ENCODE results near the gene ZNF160. TPM values are rescaled to one million over a fixed set of nuclear protein-coding genes. Genes with fewer than 3 reads are reported as not detected.
"Not testable (repeated sequence)": the region's sequence is repeated elsewhere in the genome, so short reads cannot be mapped to it uniquely, and the experiment has no call there.

The ZNF160 gene
- total and polyA plus RNA-seq, 2 of the 4 experiments (the other 2 are of a cell fraction): 22.6 to 26.9 TPM

DNA sequence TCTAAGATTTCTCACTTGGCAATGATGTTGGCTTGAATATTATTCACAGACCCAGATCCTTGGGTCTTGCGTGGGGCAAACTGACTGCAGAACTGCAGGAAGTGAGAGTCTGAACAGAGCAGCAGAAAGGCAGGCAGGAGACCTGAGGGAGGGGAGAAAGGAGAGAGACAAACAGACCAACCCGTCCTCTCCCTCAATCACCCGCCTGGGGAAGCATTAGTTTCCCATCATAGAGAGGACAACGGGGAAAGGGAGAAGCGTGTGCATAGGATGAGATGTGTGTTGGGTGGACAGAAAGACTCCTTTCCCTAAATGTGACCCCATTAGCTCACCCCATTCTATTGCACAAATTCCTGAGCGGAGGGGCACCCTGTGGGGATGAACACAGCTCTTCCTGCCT is 6.6 kb downstream of the ZNF160 start:
- H2AK5ac ChIP-seq (ENCODE audit: low read depth, low read length); H3K27ac ChIP-seq (ENCODE audit: insufficient read depth, low read length); H2BK20ac ChIP-seq (ENCODE audit: low read depth, low read length); ATAC-seq (ENCODE audit: low read depth); H3K9me1 ChIP-seq (ENCODE audit: insufficient read depth, low read length); H2AK9ac ChIP-seq (replicated peaks; ENCODE audit: low read depth, low read length, poor library complexity); H3K14ac ChIP-seq (replicated peaks; ENCODE audit: low read depth, low read length); H2BK15ac ChIP-seq (ENCODE audit: low read depth, low read length); H3K9ac ChIP-seq (ENCODE audit: low read depth, low read length); intact Hi-C loops (cut with micrococcal nuclease); CTCF ChIA-PET; H2AFZ ChIP-seq (replicated peaks; ENCODE audit: low read length, poor library complexity); H3K18ac ChIP-seq (ENCODE audit: low read depth, low read length); dilution Hi-C loops (cut with HindIII; ENCODE audit: low sequenced_read_pairs, unreplicated experiment); H2BK120ac ChIP-seq (ENCODE audit: low read depth, low read length); H3K27me3 ChIP-seq (ENCODE audit: control insufficient read depth, insufficient read depth, low read length); POLR2A ChIA-PET (ENCODE audit: unreplicated experiment); H2BK5ac ChIP-seq (ENCODE audit: low read depth, low read length, poor library complexity, severe bottlenecking); H3K23ac ChIP-seq (ENCODE audit: low read depth, low read length); DNase-seq; H4K8ac ChIP-seq (ENCODE audit: low read depth in 2 of 2, low read length in 2 of 2); H3K4me3 ChIP-seq (ENCODE audit: insufficient read depth, low read depth, low read length); H3K9me3 ChIP-seq (ENCODE audit: control insufficient read depth, insufficient read depth, low read length); H3K4ac ChIP-seq (ENCODE audit: low read depth, low read length); H3K4me2 ChIP-seq (ENCODE audit: low read depth, low read length); H4K91ac ChIP-seq (ENCODE audit: insufficient read depth, low read depth, low read length); H3K4me1 ChIP-seq (ENCODE audit: control insufficient read depth, insufficient read depth, low read length); H4K5ac ChIP-seq (ENCODE audit: low read depth, low read length); H3K56ac ChIP-seq (ENCODE audit: extremely low read depth, insufficient read depth, low read length); in situ Hi-C loops (cut with MboI; ENCODE audit: low sequenced_read_pairs); BruUV-seq (replicated peaks): not testable (repeated sequence)
- Histone ChIP-seq H3K79me1 (ENCODE audit: low read depth in 1 of 2, low read length in 2 of 2) (peaks cover 14 to 48% of the 10 kb centered on the region in 2 experiments), H3K36me3 (ENCODE audit: control insufficient read depth, insufficient read depth, low read length) (peaks cover 27% of the 10 kb centered on the region), H4K20me1 (ENCODE audit: insufficient read depth, low read length) (peaks cover 23% of the 10 kb centered on the region)
- no CpG with 5 or more reads among the region's 6 CpGs for WGBS, 2 experiments (ENCODE audit: extremely low coverage in 2 of 2, insufficient read length in 1 of 2)
